ENCODE measurements around the gene SLC34A2.
"Not testable (repeated sequence)": the region's sequence is repeated elsewhere in the genome, so short reads cannot be mapped to it uniquely, and the experiment has no call there.

Gene SLC34A2

DNA sequence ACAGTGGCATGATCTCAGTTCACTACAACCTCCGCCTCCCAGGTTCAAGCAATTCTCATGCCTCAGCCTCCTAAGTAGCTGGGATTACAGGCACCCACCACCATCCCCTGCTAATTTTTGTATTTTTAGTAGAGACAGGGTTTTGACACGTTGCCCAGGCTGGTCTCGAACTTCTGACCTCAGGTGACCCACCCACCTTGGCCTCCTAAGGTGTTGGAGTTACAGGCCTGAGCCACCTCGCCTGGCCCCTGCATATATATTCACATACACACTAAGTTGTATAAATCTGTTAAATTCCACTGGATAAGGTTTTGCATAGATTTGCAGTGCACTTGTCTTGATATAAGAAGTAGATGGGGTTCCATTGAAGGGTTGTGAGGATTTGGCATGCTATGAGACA is 5.8 kb downstream of the SLC34A2 start:
- not testable (repeated sequence) for DNase-seq (ENCODE audit: low read depth in 2 of 2)

DNA sequence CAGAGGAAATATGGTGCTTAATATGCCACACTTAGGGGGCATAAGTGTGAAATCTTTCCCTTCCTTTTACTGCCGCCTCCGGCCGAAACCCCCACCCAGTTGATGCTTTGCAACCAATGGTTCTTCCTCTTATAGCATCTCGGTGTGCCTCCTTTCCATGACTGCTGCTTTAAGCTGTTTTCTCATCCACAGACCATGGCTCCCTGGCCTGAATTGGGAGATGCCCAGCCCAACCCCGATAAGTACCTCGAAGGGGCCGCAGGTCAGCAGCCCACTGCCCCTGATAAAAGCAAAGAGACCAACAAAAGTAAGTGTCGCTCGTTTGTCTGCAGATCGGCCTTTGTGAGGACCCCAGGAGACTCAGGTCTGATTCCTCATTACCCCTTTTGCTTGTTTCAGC is 6.7 kb downstream of the SLC34A2 start:
- DNase-seq (ENCODE audit: low read depth in 2 of 2) = no peak

DNA sequence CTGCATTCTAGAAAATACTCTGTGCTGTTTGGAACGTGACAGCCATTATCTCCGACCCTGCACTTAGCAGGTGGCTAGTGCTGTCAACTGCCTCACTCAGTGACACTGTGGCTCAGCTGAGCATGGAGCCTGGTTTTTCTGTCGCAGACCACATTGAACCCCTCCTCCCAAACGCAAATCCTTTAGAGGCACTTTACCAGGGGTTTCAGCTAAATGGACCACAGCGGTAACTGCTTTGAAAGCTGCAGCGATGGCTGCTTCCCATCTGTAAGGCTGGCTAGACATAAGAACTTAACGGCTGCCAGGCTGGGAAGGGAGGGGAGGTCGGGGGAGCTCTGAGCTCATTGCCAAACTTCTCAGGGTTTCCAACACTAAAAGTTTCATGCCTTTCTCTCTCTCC is 8.1 kb downstream of the SLC34A2 start:
- DNase-seq (ENCODE audit: low read depth in 2 of 2) = no peak

DNA sequence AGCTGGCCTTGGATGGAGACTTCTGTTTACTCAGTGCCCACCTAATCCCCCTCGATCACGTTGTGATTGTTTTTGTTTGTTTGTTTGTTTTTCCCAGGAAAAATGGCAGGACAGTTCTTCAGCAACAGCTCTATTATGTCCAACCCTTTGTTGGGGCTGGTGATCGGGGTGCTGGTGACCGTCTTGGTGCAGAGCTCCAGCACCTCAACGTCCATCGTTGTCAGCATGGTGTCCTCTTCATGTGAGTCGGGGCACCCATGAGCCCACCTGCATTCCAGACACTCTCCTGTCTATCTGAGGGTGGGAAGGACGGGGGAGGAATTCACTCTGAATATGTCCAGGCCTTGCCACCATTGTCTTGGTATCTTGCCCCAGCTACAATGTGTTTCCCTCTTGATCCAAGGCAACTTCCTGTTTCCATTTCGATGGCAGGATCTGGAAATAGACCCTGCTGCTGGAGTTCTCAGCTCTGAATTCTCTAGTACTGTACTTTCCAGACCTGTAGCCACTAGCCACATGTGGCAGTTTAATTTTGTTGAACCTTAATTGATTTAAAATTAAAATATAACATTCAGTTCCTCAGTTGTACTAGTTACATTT is 10.5 kb downstream of the SLC34A2 start:
- no peak for DNase-seq (ENCODE audit: low read depth in 2 of 2)

DNA sequence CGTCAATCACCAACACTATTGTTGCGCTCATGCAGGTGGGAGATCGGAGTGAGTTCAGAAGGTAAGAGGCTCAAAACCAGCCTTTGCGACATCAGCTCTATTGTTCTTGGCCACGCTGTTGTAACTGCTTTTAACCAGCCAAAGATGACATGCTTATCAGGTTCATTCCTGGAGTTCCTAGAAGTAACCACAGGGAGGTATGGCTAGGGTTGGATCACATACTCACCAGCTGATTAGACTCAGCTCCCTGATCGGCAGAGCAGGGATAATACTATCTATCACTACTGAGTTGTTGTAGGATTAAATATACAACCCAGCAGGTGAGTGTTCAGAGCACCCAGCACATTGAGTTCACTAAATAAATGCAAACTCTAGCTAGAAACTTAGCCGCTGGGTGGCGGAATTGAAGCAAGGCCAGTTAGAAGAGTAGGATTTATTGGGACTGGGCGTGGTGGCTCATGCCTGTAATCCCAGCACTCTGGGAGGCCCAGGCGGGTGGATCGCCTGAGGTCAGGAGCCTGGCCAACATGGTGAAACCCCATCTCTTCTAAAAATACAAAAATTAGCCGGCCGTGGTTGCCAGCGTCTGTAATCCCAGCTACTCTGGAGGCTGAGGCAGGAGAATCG is 12.4 kb downstream of the SLC34A2 start:
- DNase-seq (ENCODE audit: low read depth in 2 of 2) = no peak

DNA sequence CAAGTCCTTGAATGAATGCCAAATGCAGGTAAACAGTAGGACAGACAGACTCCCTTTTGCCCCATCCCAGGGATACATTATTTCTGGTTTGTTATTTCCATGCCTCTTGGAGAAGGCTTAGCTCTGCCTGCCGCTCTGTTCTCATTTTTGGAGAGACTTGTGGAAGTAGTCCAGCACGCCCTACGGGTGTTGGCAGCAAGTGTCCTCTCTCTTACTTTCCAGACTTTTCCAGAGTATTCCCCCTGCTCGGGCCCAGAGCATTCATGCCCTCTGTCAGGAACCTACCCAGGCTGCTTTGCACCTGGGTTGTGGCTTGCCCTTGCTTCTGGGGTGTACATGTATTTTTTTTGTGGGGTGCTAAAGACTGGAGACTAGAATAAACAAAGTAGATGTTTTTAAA is 15.3 kb downstream of the SLC34A2 start:
- no peak for DNase-seq (ENCODE audit: low read depth in 2 of 2)

DNA sequence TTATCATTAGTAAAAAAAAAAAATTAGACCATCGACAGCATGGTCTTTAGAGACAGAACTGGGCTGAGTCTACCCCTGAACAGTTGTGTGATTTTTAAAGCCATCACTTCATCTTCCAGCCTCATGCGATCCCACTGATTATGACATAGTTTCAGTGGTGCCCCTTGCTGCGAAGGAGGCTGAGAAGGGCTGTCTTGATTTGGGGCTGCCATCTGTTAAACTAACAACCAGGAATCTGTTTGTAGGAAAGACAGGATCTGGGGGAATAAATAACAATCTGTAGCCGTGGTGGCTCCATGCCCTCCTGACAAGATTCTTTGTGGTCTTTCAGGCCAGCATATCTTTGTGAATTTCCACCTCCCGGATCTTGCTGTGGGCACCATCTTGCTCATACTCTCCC is 17.1 kb downstream of the SLC34A2 start:
- DNase-seq (ENCODE audit: low read depth in 2 of 2) = no peak

DNA sequence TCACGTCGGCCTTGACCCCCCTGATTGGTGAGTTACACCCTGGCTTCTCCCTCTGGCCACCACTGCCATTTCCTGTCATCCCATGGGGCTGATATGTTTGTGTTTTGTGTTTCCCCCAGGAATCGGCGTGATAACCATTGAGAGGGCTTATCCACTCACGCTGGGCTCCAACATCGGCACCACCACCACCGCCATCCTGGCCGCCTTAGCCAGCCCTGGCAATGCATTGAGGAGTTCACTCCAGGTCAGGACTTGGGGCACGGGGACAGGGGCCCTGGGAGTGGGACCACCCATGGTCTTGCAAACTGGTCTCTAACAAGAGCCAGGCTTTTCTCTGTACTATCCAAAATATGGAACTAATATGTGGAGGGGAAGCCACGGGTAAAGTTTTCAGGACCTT is 18.7 kb downstream of the SLC34A2 start:
- no peak for DNase-seq (ENCODE audit: low read depth in 2 of 2)

DNA sequence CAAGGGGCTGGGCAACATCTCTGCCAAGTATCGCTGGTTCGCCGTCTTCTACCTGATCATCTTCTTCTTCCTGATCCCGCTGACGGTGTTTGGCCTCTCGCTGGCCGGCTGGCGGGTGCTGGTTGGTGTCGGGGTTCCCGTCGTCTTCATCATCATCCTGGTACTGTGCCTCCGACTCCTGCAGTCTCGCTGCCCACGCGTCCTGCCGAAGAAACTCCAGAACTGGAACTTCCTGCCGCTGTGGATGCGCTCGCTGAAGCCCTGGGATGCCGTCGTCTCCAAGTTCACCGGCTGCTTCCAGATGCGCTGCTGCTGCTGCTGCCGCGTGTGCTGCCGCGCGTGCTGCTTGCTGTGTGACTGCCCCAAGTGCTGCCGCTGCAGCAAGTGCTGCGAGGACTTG is 20.6 kb downstream of the SLC34A2 start:
- DNase-seq (ENCODE audit: low read depth in 2 of 2) = no peak

DNA sequence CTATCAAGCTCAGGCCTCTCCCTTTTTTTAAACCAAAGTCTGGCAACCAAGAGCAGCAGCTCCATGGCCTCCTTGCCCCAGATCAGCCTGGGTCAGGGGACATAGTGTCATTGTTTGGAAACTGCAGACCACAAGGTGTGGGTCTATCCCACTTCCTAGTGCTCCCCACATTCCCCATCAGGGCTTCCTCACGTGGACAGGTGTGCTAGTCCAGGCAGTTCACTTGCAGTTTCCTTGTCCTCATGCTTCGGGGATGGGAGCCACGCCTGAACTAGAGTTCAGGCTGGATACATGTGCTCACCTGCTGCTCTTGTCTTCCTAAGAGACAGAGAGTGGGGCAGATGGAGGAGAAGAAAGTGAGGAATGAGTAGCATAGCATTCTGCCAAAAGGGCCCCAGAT is 21.5 kb downstream of the SLC34A2 start:
- DNase-seq (ENCODE audit: low read depth in 2 of 2) = no peak

DNA sequence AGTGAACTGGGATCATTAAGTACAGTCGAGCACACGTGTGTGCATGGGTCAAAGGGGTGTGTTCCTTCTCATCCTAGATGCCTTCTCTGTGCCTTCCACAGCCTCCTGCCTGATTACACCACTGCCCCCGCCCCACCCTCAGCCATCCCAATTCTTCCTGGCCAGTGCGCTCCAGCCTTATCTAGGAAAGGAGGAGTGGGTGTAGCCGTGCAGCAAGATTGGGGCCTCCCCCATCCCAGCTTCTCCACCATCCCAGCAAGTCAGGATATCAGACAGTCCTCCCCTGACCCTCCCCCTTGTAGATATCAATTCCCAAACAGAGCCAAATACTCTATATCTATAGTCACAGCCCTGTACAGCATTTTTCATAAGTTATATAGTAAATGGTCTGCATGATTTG is 22.3 kb downstream of the SLC34A2 start:
- DNase-seq (ENCODE audit: low read depth in 2 of 2) = no peak

DNA sequence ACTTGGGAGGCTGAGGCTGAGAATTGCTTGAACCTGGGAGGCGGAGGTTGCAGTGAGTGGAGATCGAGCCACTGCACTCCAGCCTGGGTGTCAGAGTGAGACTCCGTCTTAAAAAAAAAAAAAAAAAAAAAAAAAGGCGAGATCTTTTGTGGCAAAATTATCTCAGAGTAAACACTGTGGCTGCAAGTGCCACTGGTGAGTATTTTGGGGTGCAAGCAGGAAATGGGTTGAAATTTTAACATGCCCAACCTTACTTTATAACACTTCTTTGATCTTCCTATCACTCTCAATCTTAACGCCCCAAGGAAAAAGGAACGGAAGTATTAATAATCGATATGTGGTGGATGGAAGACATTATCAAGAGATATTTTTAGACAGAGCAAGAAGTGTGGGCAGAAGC is 32.1 kb downstream of the SLC34A2 start:
- DNase-seq (ENCODE audit: low read depth in 2 of 2) = no peak

DNA sequence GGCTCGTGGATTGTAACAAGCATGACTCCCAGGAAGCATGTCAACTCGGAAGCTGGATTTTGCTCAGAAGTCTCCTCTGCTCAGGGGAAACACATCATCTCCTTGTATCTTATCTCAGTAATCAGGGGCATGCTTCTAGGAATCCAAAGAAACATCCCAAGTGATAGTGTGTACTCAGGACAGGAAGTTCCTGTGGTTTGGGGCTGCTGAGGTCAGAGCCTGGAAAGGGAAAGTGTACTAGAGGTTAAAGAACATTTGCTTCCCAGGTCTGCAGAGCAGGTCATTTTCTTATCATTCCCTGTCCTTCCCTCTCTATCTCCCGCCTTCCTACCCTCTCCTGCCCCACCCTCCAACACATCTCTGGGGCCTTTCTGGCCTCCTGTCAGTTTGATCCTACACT is 38.8 kb downstream of the SLC34A2 start:
- no peak for DNase-seq (ENCODE audit: low read depth in 2 of 2)

DNA sequence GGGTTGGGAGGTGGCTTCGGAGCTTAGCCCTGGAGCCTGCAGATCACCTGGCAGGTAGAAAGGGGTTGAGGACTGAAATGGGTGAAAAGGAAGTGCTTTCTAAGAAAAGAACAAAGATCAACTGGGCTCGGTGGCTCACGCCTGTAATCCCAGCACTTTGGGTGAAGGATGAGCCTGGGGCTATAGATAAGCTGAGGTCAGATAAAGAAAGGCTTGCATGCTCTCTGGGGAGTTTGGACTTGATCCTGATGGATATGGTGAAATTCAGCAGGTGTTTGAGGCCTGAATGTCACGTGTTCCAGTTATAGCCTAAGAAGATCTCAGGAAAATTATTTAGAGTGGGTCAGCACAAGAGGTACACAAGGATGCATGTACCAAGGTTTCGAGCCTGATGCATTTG is 40.8 kb downstream of the SLC34A2 start:
- no peak for DNase-seq (ENCODE audit: low read depth in 2 of 2)

DNA sequence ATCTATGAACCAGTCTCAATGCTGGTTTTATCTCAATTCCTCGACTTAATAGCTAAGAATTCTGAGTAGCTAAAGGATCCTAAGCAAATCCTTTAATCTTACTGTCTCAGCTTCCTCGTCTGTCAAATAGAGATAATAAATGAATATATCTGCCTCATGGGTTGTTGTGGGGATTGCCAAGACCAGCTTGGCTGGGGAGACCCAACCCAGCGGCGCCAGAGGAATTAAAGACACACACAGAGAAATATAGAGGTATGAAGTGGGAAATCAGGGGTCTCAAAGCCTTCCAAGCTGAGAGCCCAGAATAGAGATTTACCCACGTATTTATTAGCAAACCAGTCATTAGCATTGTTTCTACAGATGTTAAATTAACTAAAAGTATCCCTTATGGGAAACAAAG is 41.9 kb downstream of the SLC34A2 start:
- no peak for DNase-seq (ENCODE audit: low read depth in 2 of 2)

DNA sequence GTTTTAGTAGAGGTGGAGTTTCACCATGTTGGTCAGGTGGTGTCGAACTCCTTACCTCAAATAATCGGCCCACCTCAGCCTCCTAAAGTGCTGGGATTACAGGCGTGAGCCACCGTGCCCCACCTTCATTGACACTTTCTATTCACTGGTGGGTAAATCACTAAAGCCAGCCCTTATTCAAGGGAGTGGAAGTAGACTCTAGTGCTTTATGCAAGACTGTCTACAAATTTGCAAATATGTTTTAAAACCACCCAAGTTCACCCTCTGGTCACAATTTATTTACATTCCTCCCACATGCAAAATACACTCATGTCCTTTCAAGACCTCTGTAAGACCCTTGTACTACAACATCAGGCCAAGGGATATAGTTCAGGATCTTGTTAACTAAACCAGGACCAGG is 45.0 kb downstream of the SLC34A2 start:
- no peak for DNase-seq (ENCODE audit: low read depth in 2 of 2)

DNA sequence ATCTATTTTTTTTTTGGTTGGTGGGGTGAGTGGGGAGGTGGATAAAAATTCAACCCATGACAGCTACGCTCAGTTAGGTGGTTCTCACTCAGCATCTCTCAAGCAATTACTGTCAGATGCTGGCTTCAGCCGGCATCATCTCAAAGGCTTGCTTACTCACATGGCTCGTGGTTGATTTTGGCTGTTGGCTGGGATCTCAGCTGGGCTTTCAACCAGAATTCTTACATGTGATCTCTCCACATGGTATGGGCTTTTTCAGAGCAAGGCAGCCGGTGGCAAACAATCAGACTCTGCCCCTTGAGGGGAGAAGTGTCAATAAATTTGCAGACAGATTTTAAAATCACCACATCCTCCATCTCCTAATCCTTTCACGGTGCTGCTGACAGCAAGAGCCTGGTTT is 47.2 kb downstream of the SLC34A2 start:
- no peak for DNase-seq (ENCODE audit: low read depth in 2 of 2)

DNA sequence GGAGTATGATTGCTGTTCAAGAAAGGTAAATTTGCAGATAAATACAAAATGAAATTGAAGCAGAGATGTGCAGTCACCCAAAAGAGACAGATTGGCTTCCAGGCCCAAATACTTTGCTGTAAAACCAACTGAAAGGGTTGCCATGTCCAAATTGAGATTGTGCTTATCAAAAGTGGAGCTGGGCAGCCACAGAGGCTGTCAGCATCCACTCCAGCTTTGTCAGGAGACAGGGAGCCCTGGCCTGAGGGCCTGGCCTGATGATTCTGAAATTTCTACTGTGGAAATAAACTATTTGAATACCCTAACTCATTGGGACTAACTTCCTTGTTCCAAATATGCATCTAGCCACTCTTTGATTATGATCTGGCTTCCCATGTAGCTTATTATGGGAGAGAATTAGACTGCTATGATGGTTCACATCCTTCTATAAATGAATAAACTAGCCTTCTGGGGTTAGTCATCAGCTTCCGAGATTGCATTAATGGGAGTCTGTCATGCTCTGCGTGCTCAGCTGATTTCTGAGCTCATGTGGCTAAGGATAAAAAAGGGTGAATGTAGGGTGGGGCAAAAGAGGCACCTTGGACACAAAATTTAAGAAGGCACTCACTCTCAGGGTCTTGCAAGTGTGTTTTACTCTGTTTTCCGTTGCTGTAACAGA is 48.2 kb downstream of the SLC34A2 start:
- no peak for DNase-seq (ENCODE audit: low read depth in 2 of 2)

DNA sequence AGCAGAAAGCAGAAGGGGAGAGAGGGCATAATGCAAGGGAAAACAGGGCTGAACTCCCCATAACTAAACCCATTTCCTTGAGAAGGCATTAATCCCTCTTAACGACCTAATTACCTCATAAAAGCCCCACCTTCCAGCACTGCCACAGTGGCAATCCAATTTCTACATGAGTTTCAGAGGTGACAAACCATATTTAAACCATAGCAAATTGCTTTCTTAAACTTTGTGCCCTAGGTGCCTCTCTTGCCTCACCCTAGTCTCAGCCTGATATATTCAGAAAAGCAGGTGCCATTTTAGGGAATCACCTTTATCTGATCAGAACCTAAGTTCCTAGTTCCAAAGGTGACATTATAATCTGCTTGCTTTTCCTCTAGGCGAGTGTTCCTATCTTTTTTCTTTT is 48.9 kb downstream of the SLC34A2 start:
- no peak for DNase-seq (ENCODE audit: low read depth in 2 of 2)

DNA sequence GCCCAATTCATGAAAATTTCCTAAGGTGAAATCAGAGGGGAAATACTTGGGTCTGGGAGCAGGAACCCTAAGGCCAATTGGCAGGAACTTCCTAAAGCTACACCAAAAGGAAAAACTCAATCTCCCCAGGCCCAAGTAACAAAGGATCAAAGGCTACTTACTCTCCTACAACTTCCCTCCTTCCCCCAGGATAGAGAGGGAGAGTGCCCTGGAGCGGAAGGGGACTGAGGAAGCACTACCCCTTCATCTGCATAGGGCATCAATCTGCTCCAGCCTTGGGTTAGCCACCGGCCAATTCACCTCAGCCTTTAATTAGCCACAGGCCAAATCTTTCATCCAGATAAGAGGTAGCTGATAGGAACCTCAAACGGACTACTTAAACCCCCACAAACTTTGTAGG is 55.0 kb downstream of the SLC34A2 start:
- DNase-seq (ENCODE audit: low read depth in 2 of 2) = no peak

DNA sequence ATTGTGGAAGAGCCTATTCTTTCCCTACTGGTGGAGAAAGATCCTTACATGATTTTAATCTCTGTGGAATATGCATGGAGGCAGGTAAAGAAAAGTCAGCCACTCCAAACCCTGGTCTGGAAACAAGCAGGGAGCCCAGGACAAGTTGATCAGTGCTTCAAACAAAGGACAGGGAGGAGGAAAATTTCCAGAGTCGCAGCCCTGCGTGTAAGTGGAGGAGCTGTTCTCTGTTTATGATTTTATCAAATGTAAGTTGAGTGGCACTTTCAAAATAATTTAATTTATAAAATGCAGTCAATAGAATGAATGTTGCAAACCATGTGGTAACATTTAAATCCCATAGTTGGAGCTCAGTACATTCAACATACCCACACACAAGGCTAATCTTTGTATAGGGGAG is 57.0 kb downstream of the SLC34A2 start:
- DNase-seq (ENCODE audit: low read depth in 2 of 2) = no peak

DNA sequence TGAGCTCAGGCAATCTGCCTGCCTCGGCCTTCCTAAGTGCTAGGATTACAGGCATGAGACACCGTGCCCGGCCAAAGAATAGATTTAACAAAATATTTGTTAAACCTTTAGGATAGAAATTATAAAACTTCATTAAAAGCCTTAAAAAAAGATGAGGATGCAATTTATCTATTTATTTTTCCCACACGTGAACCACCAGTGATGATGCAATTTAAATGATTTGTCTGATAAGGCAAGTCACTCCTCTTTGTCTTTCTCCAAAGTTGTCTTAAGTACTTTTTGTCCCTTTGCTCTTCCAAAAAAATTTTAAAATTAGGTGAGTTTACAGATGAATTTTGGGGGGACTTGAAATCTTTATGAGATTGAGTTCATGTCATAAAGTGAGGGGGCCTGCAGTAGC is 58.2 kb downstream of the SLC34A2 start:
- no peak for DNase-seq (ENCODE audit: low read depth in 2 of 2)

DNA sequence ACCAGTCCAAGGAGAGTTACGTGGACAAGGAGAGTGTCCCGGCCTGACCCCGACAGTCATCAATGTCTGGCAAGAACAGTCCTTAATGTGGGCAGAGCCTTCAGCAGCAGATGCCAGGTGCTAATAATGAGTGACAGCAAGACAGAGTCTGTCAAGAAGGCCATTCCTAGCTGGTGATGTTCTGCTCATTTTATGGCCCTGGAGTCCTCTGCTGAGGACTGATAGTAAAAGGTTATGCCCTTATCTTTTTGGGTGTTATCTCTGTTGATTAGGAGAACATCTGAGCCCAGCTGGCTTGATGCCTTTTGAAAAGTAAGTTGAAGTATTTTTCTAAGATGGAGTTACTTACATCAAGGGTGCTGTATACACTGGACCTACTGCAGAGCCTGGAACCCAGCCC is 67.3 kb downstream of the SLC34A2 start:
- no peak for DNase-seq (ENCODE audit: low read depth in 2 of 2)

DNA sequence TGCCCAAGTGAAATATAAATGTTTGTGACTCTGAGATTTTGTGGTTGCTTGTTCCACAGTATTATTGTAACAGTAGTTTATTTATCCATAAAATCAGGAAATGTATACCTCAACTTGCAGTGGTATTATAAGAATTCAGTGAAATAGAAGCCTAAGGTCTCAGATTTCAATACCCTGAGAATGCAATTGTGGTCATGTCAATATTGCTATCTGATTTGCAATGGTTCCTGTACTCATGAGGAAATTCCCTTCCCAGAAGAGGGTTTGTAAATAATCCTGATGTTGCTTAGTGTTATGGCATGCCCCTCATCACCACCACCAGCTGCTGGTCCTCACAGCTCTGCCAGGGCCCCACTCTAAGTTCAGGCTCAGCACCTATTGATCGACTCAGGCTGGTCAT is 67.8 kb downstream of the SLC34A2 start:
- no peak for DNase-seq (ENCODE audit: low read depth in 2 of 2)
